Esophagus muscularis mucosa (tissue), 4 donors: Measurements from ENCODE around the gene COL5A2. TPM values are rescaled to one million over a fixed set of nuclear protein-coding genes. Genes with fewer than 3 reads are reported as not detected.

Experiments used
- DNase-seq: peaks from one replicate; pipeline ENCODE4 v3.0.0-alpha.2; 2017; ENCODE audit errors: extremely low spot score
- H3K27ac ChIP-seq, 4 donors: fragments of 200-600 bp; sonication (generic); replicated peaks in 1 of 4; 1 replicate in 3 of 4; 2 replicates in 1 of 4; pipeline ENCODE4 v1.5.1; 2016 to 2019; ENCODE audit warnings: mild to moderate bottlenecking in 1 of 4
- H3K27me3 ChIP-seq, 4 donors: fragments of 200-600 bp; sonication (generic); one replicate each; pipeline versions ENCODE4 v1.5.1 to v1.6.0; 2016 to 2019
- H3K36me3 ChIP-seq, 4 donors: fragments of 200-600 bp; sonication (generic); one replicate each; pipeline ENCODE4 v1.5.1; 2016 to 2019
- H3K4me1 ChIP-seq, 4 donors: fragments of 200-600 bp; sonication (generic); one replicate each; pipeline ENCODE4 v1.5.1; 2016 to 2019
- H3K4me3 ChIP-seq, 4 donors: fragments of 200-600 bp; sonication (generic); 1 replicate in 2 of 4; 2 replicates in 2 of 4; pipeline ENCODE4 v1.5.1; 2016 to 2019; ENCODE audit warnings: mild to moderate bottlenecking in 4 of 4, moderate library complexity in 1 of 4
- H3K9me3 ChIP-seq, 4 donors: fragments of 200-600 bp; sonication (generic); 1 replicate in 3 of 4; 2 replicates in 1 of 4; pipeline ENCODE4 v1.5.1; 2016 to 2019
- CTCF ChIP-seq, 3 experiments: fragments of 200-600 bp in 2 of 3; fragments of 450-650 bp in 1 of 3; sonication (generic) in 2 of 3; IDR thresholded peaks; one replicate each; pipeline ENCODE4 v1.5.1; 2017 to 2019; ENCODE audit warnings: antibody characterized with exemption in 3 of 3, mild to moderate bottlenecking in 2 of 3, moderate library complexity in 1 of 3
- EP300 ChIP-seq: sonication (generic); formaldehyde crosslinking; IDR thresholded peaks from one replicate; pipeline ENCODE4 v1.6.1; 2017; ENCODE audit warnings: antibody characterized with exemption
- POLR2A ChIP-seq: fragments of 450-650 bp; IDR thresholded peaks from one replicate; pipeline ENCODE4 v1.6.1; 2017; ENCODE audit warnings: antibody characterized with exemption, moderate library complexity, mild to moderate bottlenecking, low read depth
- POLR2AphosphoS5 ChIP-seq, 2 donors: sonication (generic); formaldehyde crosslinking; IDR thresholded peaks; one replicate each; pipeline ENCODE4 v1.6.1; 2017; ENCODE audit warnings: antibody characterized with exemption in 2 of 2
- WGBS: methylation state at CpG from one replicate; pipeline ENCODE4 v1.1.5; 2018; 5-methylcytosine and 5-hydroxymethylcytosine counted together
- intact Hi-C: fragments of 100-400 bp; cut with DNase I; formaldehyde crosslinking; loops from one replicate; pipeline ENCODE4 v1.15.1; 2023
- total RNA-seq, 4 donors: library from RNA; depleted of rRNA; stranded (reverse); fragments of >200 nt; gene quantifications; one replicate each; pipeline versions ENCODE4 v1.1.0 to v1.2.1, GENCODE V29; 2016

COL5A2 gene
- total RNA-seq, 4 donors from 2014 or later: 49.9 to 68.5 (median 59.0) TPM

GRCh38 chr2:189147989-189148388 is 31.6 kb downstream of the COL5A2 start:
- WGBS: 95% methylated on average over 1 of the region's 1 CpG
- TF ChIP-seq POLR2AphosphoS5 (IDR thresholded peaks at IDR 0.05) (no peak), POLR2A (no peak), EP300 (no peak), CTCF (IDR thresholded peaks at IDR 0.05) (no peak)
- peaks cover 0 to 54% (median 23%) of the 10 kb centered on the region in 4 donors for H3K4me1 ChIP-seq

GRCh38 chr2:189147361-189147760 is 32.2 kb downstream of the COL5A2 start:
- intact Hi-C loops: no loop called here
- Histone ChIP-seq H3K4me3 (no peak overlapping the region), H3K9me3 (no peaks in the 10 kb centered on the region), H3K27me3 (no peaks in the 10 kb centered on the region), H3K36me3 (no peaks in the 10 kb centered on the region), H3K4me1 (peaks cover 0 to 48% (median 17%) of the 10 kb centered on the region in 4 donors), H3K27ac (no peak overlapping the region)
- DNase-seq: no peak
- WGBS: 88% methylated on average over 2 of the region's 2 CpGs
- no peak for TF ChIP-seq CTCF (IDR thresholded peaks at IDR 0.05)

More at GRCh38 chr2:189147989-189148388, 31.6 kb downstream of the COL5A2 start:
- Histone ChIP-seq H3K9me3 (no peaks in the 10 kb centered on the region), H3K27me3 (no peaks in the 10 kb centered on the region), H3K27ac (no peak overlapping the region), H3K36me3 (no peaks in the 10 kb centered on the region), H3K4me3 (no peak overlapping the region)
- intact Hi-C loops: no loop called here
- DNase-seq: no peak

- Histone ChIP-seq H3K4me3 (no peak overlapping the region), H3K36me3 (no peaks in the 10 kb centered on the region), H3K27me3 (no peaks in the 10 kb centered on the region), H3K4me1 (peaks cover 0 to 39% (median 12%) of the 10 kb centered on the region in 4 donors), H3K9me3 (no peaks in the 10 kb centered on the region), H3K27ac (no peak overlapping the region)
- TF ChIP-seq POLR2A (no peak), POLR2AphosphoS5 (IDR thresholded peaks at IDR 0.05) (no peak)
- DNase-seq: no peak
- 20% methylated on average over 2 of the region's 2 CpGs for WGBS
- intact Hi-C loops: no loop called here
Measured at GRCh38 chr2:189146553-189146952, 33.0 kb downstream of the COL5A2 start.

GRCh38 chr2:189144700-189145211 is 34.8 kb downstream of the COL5A2 start:
- intact Hi-C loops: no loop called here

GRCh38 chr2:189143925-189144324 is 35.6 kb downstream of the COL5A2 start:
- 76% methylated on average over 2 of the region's 2 CpGs for WGBS
- H3K36me3 ChIP-seq: no peaks in the 10 kb centered on the region
- H3K27me3 ChIP-seq: no peaks in the 10 kb centered on the region
- H3K4me3 ChIP-seq: no peak overlapping the region
- intact Hi-C loops: no loop called here
- no peak for TF ChIP-seq POLR2A
- TF ChIP-seq CTCF (IDR thresholded peaks at IDR 0.05): no peak
- no peak for TF ChIP-seq POLR2AphosphoS5 (IDR thresholded peaks at IDR 0.05)
- no peak for TF ChIP-seq EP300
- no peak overlapping the region for H3K27ac ChIP-seq
- no peaks in the 10 kb centered on the region for H3K9me3 ChIP-seq
- DNase-seq: no peak
- H3K4me1 ChIP-seq: peaks cover 0 to 25% (median 5%) of the 10 kb centered on the region in 4 donors

More at GRCh38 chr2:189144700-189145211, 34.8 kb downstream of the COL5A2 start:
- TF ChIP-seq POLR2AphosphoS5 (IDR thresholded peaks at IDR 0.05): no peak
- no peak for TF ChIP-seq CTCF (IDR thresholded peaks at IDR 0.05)
- no peak for TF ChIP-seq EP300
- no peak for TF ChIP-seq POLR2A
- H3K27me3 ChIP-seq: no peaks in the 10 kb centered on the region
- H3K4me1 ChIP-seq: peaks cover 0 to 28% (median 7%) of the 10 kb centered on the region in 4 donors
- WGBS: 79% methylated on average over 3 of the region's 3 CpGs
- no peaks in the 10 kb centered on the region for H3K36me3 ChIP-seq
- no peak for DNase-seq
- H3K27ac ChIP-seq: no peak overlapping the region
- no peaks in the 10 kb centered on the region for H3K9me3 ChIP-seq
- H3K4me3 ChIP-seq: no peak overlapping the region
